ENCODE data around the gene DOCK4.

DOCK4 gene

GRCh38 chr7:112176693-112177415 lies 29.3 kb downstream of the DOCK4 start:
- TF ChIP-seq, protein P1, sequence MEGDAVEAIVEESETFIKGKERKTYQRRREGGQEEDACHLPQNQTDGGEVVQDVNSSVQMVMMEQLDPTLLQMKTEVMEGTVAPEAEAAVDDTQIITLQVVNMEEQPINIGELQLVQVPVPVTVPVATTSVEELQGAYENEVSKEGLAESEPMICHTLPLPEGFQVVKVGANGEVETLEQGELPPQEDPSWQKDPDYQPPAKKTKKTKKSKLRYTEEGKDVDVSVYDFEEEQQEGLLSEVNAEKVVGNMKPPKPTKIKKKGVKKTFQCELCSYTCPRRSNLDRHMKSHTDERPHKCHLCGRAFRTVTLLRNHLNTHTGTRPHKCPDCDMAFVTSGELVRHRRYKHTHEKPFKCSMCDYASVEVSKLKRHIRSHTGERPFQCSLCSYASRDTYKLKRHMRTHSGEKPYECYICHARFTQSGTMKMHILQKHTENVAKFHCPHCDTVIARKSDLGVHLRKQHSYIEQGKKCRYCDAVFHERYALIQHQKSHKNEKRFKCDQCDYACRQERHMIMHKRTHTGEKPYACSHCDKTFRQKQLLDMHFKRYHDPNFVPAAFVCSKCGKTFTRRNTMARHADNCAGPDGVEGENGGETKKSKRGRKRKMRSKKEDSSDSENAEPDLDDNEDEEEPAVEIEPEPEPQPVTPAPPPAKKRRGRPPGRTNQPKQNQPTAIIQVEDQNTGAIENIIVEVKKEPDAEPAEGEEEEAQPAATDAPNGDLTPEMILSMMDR (IDR thresholded peaks at IDR 0.05; ENCODE audit: unreplicated experiment in 3 of 3) = no peak
- H3K4me3 Mint-ChIP-seq = no peak overlapping the region
- H3K4me1 Mint-ChIP-seq = peaks cover 37% of the 10 kb centered on the region
- no peaks in the 10 kb centered on the region for H3K36me3 Mint-ChIP-seq (ENCODE audit: low read depth)
- no peaks in the 10 kb centered on the region for H3K9me3 Mint-ChIP-seq
- peaks cover 8% of the 10 kb centered on the region for H3K27me3 Mint-ChIP-seq (ENCODE audit: low read depth)
- no peak overlapping the region for H3K27ac Mint-ChIP-seq

GRCh38 chr7:112176241-112176640 lies 30.0 kb downstream of the DOCK4 start:
- no peaks in the 10 kb centered on the region for H3K36me3 Mint-ChIP-seq (ENCODE audit: low read depth)
- H3K27ac Mint-ChIP-seq = no peak overlapping the region
- no peaks in the 10 kb centered on the region for H3K9me3 Mint-ChIP-seq
- H3K4me3 Mint-ChIP-seq = no peak overlapping the region
- TF ChIP-seq, protein P1 (IDR thresholded peaks at IDR 0.05; ENCODE audit: unreplicated experiment in 3 of 3) = no peak
- H3K4me1 Mint-ChIP-seq = peaks cover 37% of the 10 kb centered on the region
- H3K27me3 Mint-ChIP-seq (ENCODE audit: low read depth) = peaks cover 8% of the 10 kb centered on the region

- no peaks in the 10 kb centered on the region for H3K36me3 Mint-ChIP-seq (ENCODE audit: low read depth)
- H3K27ac Mint-ChIP-seq = no peak overlapping the region
- no peaks in the 10 kb centered on the region for H3K9me3 Mint-ChIP-seq
- no peak overlapping the region for H3K4me3 Mint-ChIP-seq
- TF ChIP-seq, protein P1 (IDR thresholded peaks at IDR 0.05; ENCODE audit: unreplicated experiment in 3 of 3) = no peak
- H3K27me3 Mint-ChIP-seq (ENCODE audit: low read depth) = no peaks in the 10 kb centered on the region
- H3K4me1 Mint-ChIP-seq = peaks cover 37% of the 10 kb centered on the region
These were observed 32.0 kb downstream of the DOCK4 start for GRCh38 chr7:112174192-112174591.

DNA sequence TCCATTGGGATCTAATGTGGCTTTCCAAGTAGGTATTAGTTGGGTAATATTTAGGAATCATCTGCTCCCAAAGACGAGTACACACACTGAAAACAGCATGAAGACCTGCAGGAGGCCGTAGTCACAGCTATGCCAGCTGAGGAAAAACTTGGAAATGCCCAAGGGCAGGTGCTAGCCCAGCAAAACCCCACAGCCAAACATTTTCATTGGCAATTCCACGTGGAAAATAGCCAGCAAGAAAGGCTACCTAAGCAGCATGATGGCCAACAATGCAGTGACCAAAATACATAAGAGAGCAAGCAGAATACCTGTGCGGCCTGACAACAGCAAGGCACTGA lies 32.7 kb downstream of the DOCK4 start:
- TF ChIP-seq, protein P1 (IDR thresholded peaks at IDR 0.05; ENCODE audit: unreplicated experiment in 3 of 3) = no peak

DNA sequence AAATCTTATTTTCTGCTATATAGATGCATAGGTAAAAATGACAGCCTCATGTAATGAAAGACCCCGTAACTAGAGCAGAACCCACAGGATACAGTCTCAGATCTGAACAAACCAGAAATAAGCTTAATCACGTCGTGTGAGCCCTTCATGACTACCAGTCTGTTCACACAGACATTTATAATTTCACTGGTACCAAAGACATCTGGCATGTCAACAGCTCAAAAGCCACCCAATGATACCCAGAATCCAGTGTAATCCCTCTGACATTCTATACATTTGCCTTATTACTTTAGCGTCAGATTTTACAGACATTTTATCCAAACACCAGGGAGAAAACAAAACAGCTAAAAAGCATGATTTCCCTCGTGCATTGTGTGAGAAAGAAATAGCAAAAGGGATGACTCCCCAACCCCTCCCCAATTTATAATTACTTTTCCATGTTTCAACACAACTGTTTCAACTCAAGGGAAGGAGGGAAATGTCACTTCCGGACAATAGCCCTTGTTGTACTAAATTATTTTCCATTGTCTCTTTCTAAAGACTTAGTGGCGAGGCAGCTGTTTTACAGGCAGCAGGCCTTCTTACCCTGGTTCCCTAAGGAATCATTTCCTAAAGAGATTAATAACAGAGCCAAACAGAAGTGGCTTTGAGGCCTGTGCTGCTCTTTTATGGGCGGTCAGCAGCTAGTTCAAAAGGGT lies 33.2 kb downstream of the DOCK4 start:
- Mint-ChIP-seq H3K27me3 (ENCODE audit: low read depth) (no peaks in the 10 kb centered on the region), H3K4me3 (no peak overlapping the region), H3K4me1 (peaks cover 37% of the 10 kb centered on the region), H3K36me3 (ENCODE audit: low read depth) (no peaks in the 10 kb centered on the region), H3K9me3 (no peaks in the 10 kb centered on the region), H3K27ac (peak overlapping the region; percentile 19 to 72 (median 65))
- TF ChIP-seq, protein P1 (IDR thresholded peaks at IDR 0.05; ENCODE audit: unreplicated experiment in 3 of 3) = no peak

More for the DNA sequence above, 32.7 kb downstream of the DOCK4 start:
- H3K9me3 Mint-ChIP-seq = no peaks in the 10 kb centered on the region
- H3K4me1 Mint-ChIP-seq = peaks cover 37% of the 10 kb centered on the region
- H3K4me3 Mint-ChIP-seq = no peak overlapping the region
- no peaks in the 10 kb centered on the region for H3K36me3 Mint-ChIP-seq (ENCODE audit: low read depth)
- H3K27me3 Mint-ChIP-seq (ENCODE audit: low read depth) = no peaks in the 10 kb centered on the region
- H3K27ac Mint-ChIP-seq = peak overlapping the region; percentile 19 to 72 (median 65)
